IMR-90 (cell line): ENCODE data around the gene COMMD1. TPM values are rescaled to one million over a fixed set of nuclear protein-coding genes. Genes with fewer than 3 reads are reported as not detected.

Source experiments
- ATAC-seq: fragments of 200-7000 bp; cut with Tn5 transposase; 2 replicates; pipeline ENCODE4 v1.9.1; 2020; ENCODE audit warnings: low read depth, mild to moderate bottlenecking, moderate library complexity
- BruUV-seq: library from RNA; stranded (reverse); fragments of 400-500 nt; replicated peaks from 2 replicates; lab custom pipeline; 2021; lab: Mats Ljungman, UMichigan
- CTCF ChIA-PET: fragments of 300-600 bp; formaldehyde crosslinking; extraction: SDS; loops from one replicate; lab custom pipeline; 2021; ENCODE audit warnings: antibody characterized with exemption; lab: Yijun Ruan, JAX
- POLR2A ChIA-PET: fragments of 300-600 bp; sonication (Branson Sonifier 250); formaldehyde crosslinking; loops from one replicate; lab custom pipeline; 2022; ENCODE audit warnings: antibody characterized with exemption; ENCODE audit not compliant: unreplicated experiment; lab: Charles Lee
- DNase-seq: peaks from one replicate; pipeline ENCODE4 v3.0.0; 2013
- H2AFZ ChIP-seq: replicated peaks from 2 replicates; pipeline ENCODE3; 2013; ENCODE audit warnings: low read length, mild to moderate bottlenecking; ENCODE audit not compliant: poor library complexity
- H2AK5ac ChIP-seq: 2 replicates; pipeline ENCODE4 v1.6.1; 2013; ENCODE audit warnings: low read depth, low read length, inconsistent platforms
- H2AK9ac ChIP-seq: replicated peaks from 2 replicates; pipeline ENCODE3; 2013; ENCODE audit warnings: mild to moderate bottlenecking, low read depth, low read length, moderate library complexity; ENCODE audit not compliant: poor library complexity
- H2BK120ac ChIP-seq: 2 replicates; pipeline ENCODE4 v1.6.1; 2013; ENCODE audit warnings: low read depth, low read length, inconsistent platforms
- H2BK15ac ChIP-seq: 3 replicates; pipeline ENCODE4 v1.6.1; 2013; ENCODE audit warnings: low read depth, low read length, inconsistent platforms
- H2BK20ac ChIP-seq: 2 replicates; pipeline ENCODE4 v1.6.1; 2013; ENCODE audit warnings: low read depth, mild to moderate bottlenecking, inconsistent platforms, low read length, moderate library complexity
- H2BK5ac ChIP-seq: 2 replicates; pipeline ENCODE4 v1.6.1; 2013; ENCODE audit warnings: mild to moderate bottlenecking, low read depth, low read length, inconsistent platforms; ENCODE audit not compliant: poor library complexity, severe bottlenecking
- H3K14ac ChIP-seq: replicated peaks from 2 replicates; pipeline ENCODE4 v1.6.1; 2013; ENCODE audit warnings: low read depth, low read length, inconsistent platforms
- H3K18ac ChIP-seq: 2 replicates; pipeline ENCODE4 v1.6.1; 2013; ENCODE audit warnings: low read depth, low read length, control low read depth
- H3K23ac ChIP-seq: 2 replicates; pipeline ENCODE4 v1.6.1; 2013; ENCODE audit warnings: low read depth, low read length, inconsistent platforms
- H3K27ac ChIP-seq: 2 replicates; pipeline ENCODE4 v1.5.1; 2013; ENCODE audit warnings: mild to moderate bottlenecking, control low read depth, low read length; ENCODE audit not compliant: insufficient read depth
- H3K27me3 ChIP-seq: 2 replicates; pipeline ENCODE4 v1.6.1; 2013; ENCODE audit warnings: low read length; ENCODE audit not compliant: control insufficient read depth, insufficient read depth
- H3K36me3 ChIP-seq: 2 replicates; pipeline ENCODE4 v1.6.1; 2013; ENCODE audit warnings: low read length, mixed read lengths; ENCODE audit not compliant: control insufficient read depth, insufficient read depth
- H3K4ac ChIP-seq: 2 replicates; pipeline ENCODE4 v1.6.1; 2013; ENCODE audit warnings: low read depth, low read length, inconsistent platforms
- H3K4me1 ChIP-seq: 2 replicates; pipeline ENCODE4 v1.6.1; 2013; ENCODE audit warnings: low read length, mixed read lengths; ENCODE audit not compliant: control insufficient read depth, insufficient read depth
- H3K4me2 ChIP-seq: 2 replicates; pipeline ENCODE4 v1.6.1; 2013; ENCODE audit warnings: low read depth, mild to moderate bottlenecking, control low read depth, low read length, moderate library complexity
- H3K4me3 ChIP-seq: 2 replicates; pipeline ENCODE4 v1.5.1; 2013; ENCODE audit warnings: low read depth, mild to moderate bottlenecking, control low read depth, low read length, moderate library complexity; ENCODE audit not compliant: insufficient read depth
- H3K56ac ChIP-seq: 2 replicates; pipeline ENCODE4 v1.6.1; 2013; ENCODE audit warnings: low read length, inconsistent platforms; ENCODE audit not compliant: insufficient read depth; ENCODE audit errors: extremely low read depth
- H3K79me1 ChIP-seq, 2 experiments: 2 replicates each; pipeline ENCODE4 v1.6.1; 2013; ENCODE audit warnings: low read length in 2 of 2, inconsistent platforms in 1 of 2, low read depth in 1 of 2
- H3K9ac ChIP-seq: 2 replicates; pipeline ENCODE4 v1.6.1; 2013; ENCODE audit warnings: low read depth, low read length, control low read depth
- H3K9me1 ChIP-seq: 2 replicates; pipeline ENCODE4 v1.6.1; 2013; ENCODE audit warnings: low read length, inconsistent platforms; ENCODE audit not compliant: insufficient read depth
- H3K9me3 ChIP-seq: 2 replicates; pipeline ENCODE4 v1.6.1; 2013; ENCODE audit warnings: low read length; ENCODE audit not compliant: control insufficient read depth, insufficient read depth
- H4K20me1 ChIP-seq: 2 replicates; pipeline ENCODE4 v1.6.1; 2013; ENCODE audit warnings: low read length, inconsistent platforms; ENCODE audit not compliant: insufficient read depth
- H4K5ac ChIP-seq: 2 replicates; pipeline ENCODE4 v1.6.1; 2013; ENCODE audit warnings: mild to moderate bottlenecking, low read depth, low read length, control low read depth
- H4K8ac ChIP-seq, 2 experiments: 2 replicates each; pipeline ENCODE4 v1.6.1; 2013; ENCODE audit warnings: low read depth in 2 of 2, low read length in 2 of 2, control low read depth in 1 of 2, inconsistent platforms in 1 of 2
- H4K91ac ChIP-seq: 2 replicates; pipeline ENCODE4 v1.6.1; 2013; ENCODE audit warnings: low read depth, low read length, inconsistent platforms; ENCODE audit not compliant: insufficient read depth
- BHLHE40 ChIP-seq: fragments of 150-350 bp; IDR thresholded peaks from 2 replicates; pipeline ENCODE4 v1.6.1; 2016; ENCODE audit warnings: mild to moderate bottlenecking, low read depth, low read length
- CEBPB ChIP-seq: IDR thresholded peaks from 2 replicates; pipeline ENCODE4 v1.6.1; 2012; ENCODE audit warnings: low read depth, low read length, improper control_type of control experiment
- CHD1 ChIP-seq: IDR thresholded peaks from 2 replicates; pipeline ENCODE4 v1.6.1; 2012; ENCODE audit warnings: low read depth, low read length, improper control_type of control experiment
- FOS ChIP-seq: fragments of 150-350 bp; IDR thresholded peaks from 2 replicates; pipeline ENCODE4 v1.6.1; 2016; ENCODE audit warnings: low read depth, low read length
- MAZ ChIP-seq: IDR thresholded peaks from 2 replicates; pipeline ENCODE4 v1.6.1; 2012; ENCODE audit warnings: low read depth, mild to moderate bottlenecking, low read length, improper control_type of control experiment, moderate library complexity, borderline replicate concordance
- MXI1 ChIP-seq: IDR thresholded peaks from 2 replicates; pipeline ENCODE4 v1.6.1; 2012; ENCODE audit warnings: low read depth, mild to moderate bottlenecking, low read length, moderate library complexity, borderline replicate concordance
- POLR2A ChIP-seq: IDR thresholded peaks from 2 replicates; pipeline ENCODE4 v1.6.1; 2012; ENCODE audit warnings: mild to moderate bottlenecking, low read depth, low read length
- RCOR1 ChIP-seq: IDR thresholded peaks from 2 replicates; pipeline ENCODE4 v1.6.1; 2012; ENCODE audit warnings: mild to moderate bottlenecking, low read length, improper control_type of control experiment; ENCODE audit not compliant: insufficient replicate concordance
- SMC3 ChIP-seq: fragments of 150-350 bp; IDR thresholded peaks from 2 replicates; pipeline ENCODE4 v1.6.1; 2016; ENCODE audit warnings: low read depth, mild to moderate bottlenecking, antibody characterized with exemption, low read length, moderate library complexity
- WGBS, 2 experiments: methylation state at CpG; one replicate each; pipeline versions ENCODE4 v1.1.5 to v1.1.7; 2013; ENCODE audit warnings: missing lambda C conversion rate in 2 of 2; ENCODE audit not compliant: insufficient read length in 1 of 2; ENCODE audit errors: extremely low coverage in 2 of 2; 5-methylcytosine and 5-hydroxymethylcytosine counted together
- dilution Hi-C: fragments of 300-500 bp; cut with HindIII; formaldehyde crosslinking; loops from one replicate; pipeline ENCODE4 v1.14.3; 2018; ENCODE audit warnings: low sequenced_read_pairs; ENCODE audit not compliant: unreplicated experiment
- in situ Hi-C: fragments of 300-500 bp; cut with MboI; formaldehyde crosslinking; loops from 3 replicates; pipeline ENCODE4 v1.14.3; 2019; ENCODE audit warnings: low sequenced_read_pairs, inconsistent platforms, mixed read lengths
- intact Hi-C: fragments of 100-400 bp; cut with micrococcal nuclease; formaldehyde crosslinking; loops from 2 replicates; pipeline ENCODE4 v1.10.0; 2022
- polyA plus RNA-seq, 3 experiments: library from polyadenylated mRNA; depleted of rRNA; stranded (reverse); fragments of >200 nt; gene quantifications; 2 replicates each; pipeline ENCODE4 v1.2.3, GENCODE V29; 2012; ENCODE audit warnings: low replicate concordance in 1 of 3
- total RNA-seq: library from RNA; depleted of rRNA; stranded (reverse); fragments of >200 nt; gene quantifications from 2 replicates; pipeline ENCODE4 v1.2.3, GENCODE V29; 2012
- TF ChIP-seq, protein P1 (sequence below): fragments of 150-350 bp; IDR thresholded peaks from 2 replicates; pipeline ENCODE4 v1.6.1; 2017; ENCODE audit warnings: mild to moderate bottlenecking, antibody characterized with exemption, low read length, low read depth
- TF ChIP-seq, protein P2 (sequence below): fragments of 150-350 bp; IDR thresholded peaks from 2 replicates; pipeline ENCODE4 v1.6.1; 2016; ENCODE audit warnings: low read depth, mild to moderate bottlenecking, low read length, moderate library complexity, borderline replicate concordance

Gene COMMD1
- total and polyA plus RNA-seq, 2 of the 4 experiments (the other 2 are of a cell fraction) = 42.8 to 60.4 TPM

DNA sequence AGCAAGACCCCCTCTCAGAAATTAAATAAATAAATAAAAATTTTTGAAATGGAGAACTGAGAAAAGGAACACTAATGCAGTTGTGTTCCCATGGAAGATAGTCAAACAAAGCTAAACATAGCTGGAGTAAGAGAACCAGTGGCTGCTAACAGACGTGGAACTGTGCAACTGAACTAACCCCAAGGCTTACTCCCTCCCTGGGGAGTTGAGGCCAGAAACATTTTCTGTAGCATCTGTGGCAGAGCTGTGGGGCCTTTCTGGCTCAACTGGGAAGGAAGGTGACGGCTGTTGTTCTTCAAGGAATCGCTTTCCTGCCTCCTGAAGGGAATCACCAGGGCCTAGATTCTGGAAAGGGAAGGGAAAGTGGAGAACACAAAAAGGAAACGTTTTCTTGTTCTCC lies 236.6 kb downstream of the COMMD1 start:
- no peak overlapping the region for H3K18ac ChIP-seq
- H3K4ac ChIP-seq = no peak overlapping the region
- ATAC-seq (no peak), DNase-seq (no peak)
- H2AK9ac ChIP-seq = no peak overlapping the region
- no peak overlapping the region for H3K56ac ChIP-seq
- H2BK5ac ChIP-seq = no peak overlapping the region
- no peaks in the 10 kb centered on the region for H3K36me3 ChIP-seq
- H3K27ac ChIP-seq = no peak overlapping the region
- no peak overlapping the region for H2BK15ac ChIP-seq
- no peaks in the 10 kb centered on the region for H3K9me1 ChIP-seq
- H3K23ac ChIP-seq = no peak overlapping the region
- intact Hi-C loops (no loop called here), in situ Hi-C loops (no loop called here), dilution Hi-C loops (no loop called here)
- no peak overlapping the region for H2AK5ac ChIP-seq
- no peak overlapping the region for H3K4me2 ChIP-seq
- no peaks in the 10 kb centered on the region for H3K27me3 ChIP-seq
- H3K4me1 ChIP-seq = no peaks in the 10 kb centered on the region
- H4K91ac ChIP-seq = no peak overlapping the region
- no peak overlapping the region for H2BK20ac ChIP-seq
- H3K14ac ChIP-seq = no peak overlapping the region
- H3K9ac ChIP-seq = no peak overlapping the region
- no CpG with 5 or more reads among the region's 4 CpGs for WGBS, 2 experiments
- no peak overlapping the region for H2BK120ac ChIP-seq
- ChIA-PET POLR2A (no interaction called here), CTCF (no interaction called here)
- no peaks in the 10 kb centered on the region; a peak in 1 of 4 replicates for H3K79me1 ChIP-seq
- H3K4me3 ChIP-seq = no peak overlapping the region
- no peaks in the 10 kb centered on the region for H3K9me3 ChIP-seq
- BruUV-seq = no TSS peak
- TF ChIP-seq MXI1 (no peak), CEBPB (no peak), POLR2A (no peak), BHLHE40 (no peak), CHD1 (no peak), FOS (no peak), SMC3 (no peak), RCOR1 (no peak), MAZ (no peak)
- TF ChIP-seq, protein P1, sequence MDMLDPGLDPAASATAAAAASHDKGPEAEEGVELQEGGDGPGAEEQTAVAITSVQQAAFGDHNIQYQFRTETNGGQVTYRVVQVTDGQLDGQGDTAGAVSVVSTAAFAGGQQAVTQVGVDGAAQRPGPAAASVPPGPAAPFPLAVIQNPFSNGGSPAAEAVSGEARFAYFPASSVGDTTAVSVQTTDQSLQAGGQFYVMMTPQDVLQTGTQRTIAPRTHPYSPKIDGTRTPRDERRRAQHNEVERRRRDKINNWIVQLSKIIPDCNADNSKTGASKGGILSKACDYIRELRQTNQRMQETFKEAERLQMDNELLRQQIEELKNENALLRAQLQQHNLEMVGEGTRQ = no peak
- TF ChIP-seq, protein P2, sequence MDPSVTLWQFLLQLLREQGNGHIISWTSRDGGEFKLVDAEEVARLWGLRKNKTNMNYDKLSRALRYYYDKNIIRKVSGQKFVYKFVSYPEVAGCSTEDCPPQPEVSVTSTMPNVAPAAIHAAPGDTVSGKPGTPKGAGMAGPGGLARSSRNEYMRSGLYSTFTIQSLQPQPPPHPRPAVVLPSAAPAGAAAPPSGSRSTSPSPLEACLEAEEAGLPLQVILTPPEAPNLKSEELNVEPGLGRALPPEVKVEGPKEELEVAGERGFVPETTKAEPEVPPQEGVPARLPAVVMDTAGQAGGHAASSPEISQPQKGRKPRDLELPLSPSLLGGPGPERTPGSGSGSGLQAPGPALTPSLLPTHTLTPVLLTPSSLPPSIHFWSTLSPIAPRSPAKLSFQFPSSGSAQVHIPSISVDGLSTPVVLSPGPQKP = no peak
- no peak overlapping the region for H4K8ac ChIP-seq
- H2AFZ ChIP-seq = no peak overlapping the region
- H4K5ac ChIP-seq = no peak overlapping the region
- no peaks in the 10 kb centered on the region for H4K20me1 ChIP-seq
